HL-60/S4 treated with phorbol 12-myristate 13-acetate at 8.2 ng/mL for 4 days and 3 days (cell line): ENCODE measurements around the gene ABCA13.

Experiments
- in situ Hi-C: fragments of 300-500 bp; cut with MboI; formaldehyde crosslinking; loops from 2 replicates; pipeline ENCODE4 v1.15.0; 2022; ENCODE audit warnings: low sequenced_read_pairs

The ABCA13 gene

DNA sequence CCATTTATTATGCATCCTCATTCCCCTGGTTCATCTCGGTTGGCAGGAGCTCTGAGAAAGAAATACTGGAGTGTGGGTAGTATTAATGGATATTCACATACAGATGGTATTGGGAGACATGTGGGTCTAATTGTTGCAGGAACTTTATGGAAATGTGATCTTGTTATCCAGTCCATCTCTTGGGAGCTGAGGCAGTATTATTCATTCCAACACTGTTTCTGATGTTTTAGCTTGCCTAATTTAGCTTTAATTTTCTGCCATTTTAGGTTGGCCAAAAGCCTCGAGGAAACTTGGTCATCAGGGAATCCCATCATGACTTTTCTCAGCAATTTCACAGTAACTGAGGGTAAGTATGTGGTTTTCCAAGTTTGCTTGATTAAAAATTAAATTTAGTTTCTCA is 125.7 kb downstream of the ABCA13 start:
- in situ Hi-C loops: no loop called here

DNA sequence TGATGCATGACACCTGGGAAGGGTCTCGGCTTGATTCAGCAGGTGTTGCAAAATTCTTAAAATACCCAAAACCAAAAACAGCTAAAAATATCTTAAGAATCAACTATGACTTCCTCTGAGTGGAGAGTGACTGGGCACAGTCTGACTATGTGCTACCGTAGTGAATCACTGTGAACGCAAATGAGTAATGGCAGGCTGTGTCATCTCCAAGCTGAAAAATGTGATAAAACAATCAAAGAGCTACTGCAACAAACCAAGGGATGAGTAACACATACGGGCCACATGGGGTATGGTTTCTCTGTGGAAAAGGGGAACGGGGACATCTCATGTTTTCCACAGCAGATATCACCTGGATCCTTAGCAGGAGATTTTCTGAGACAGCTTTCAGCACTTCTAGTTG is 127.5 kb downstream of the ABCA13 start:
- in situ Hi-C loops: no loop called here

DNA sequence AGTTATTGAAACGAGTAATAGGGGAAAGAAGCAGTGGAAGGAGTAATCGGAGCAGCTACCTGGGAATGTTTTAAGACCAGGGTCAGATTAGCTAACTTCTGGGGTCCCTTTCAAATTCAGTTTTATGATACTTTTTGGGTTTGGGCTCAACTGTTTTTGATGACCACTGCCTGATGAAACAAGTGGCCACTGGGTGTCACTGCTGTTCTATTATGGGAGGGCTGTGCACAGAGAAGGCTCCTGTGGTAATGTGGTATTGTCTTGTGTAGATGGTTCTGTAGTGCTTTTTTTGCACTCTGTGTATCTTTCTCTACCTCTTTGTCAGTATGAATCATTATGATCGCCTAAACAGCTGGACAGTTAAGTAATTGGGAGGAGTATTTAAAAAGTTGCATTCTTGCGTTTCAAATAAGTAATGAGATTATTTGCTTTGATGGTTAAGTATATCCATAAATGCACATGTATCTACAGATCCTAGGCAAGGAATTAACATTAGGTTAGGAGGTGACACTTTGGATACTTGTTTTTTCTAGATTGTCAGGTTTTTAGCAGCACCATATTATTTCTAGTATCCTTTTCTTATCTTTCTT is 128.4 kb downstream of the ABCA13 start:
- in situ Hi-C loops: no loop called here

DNA sequence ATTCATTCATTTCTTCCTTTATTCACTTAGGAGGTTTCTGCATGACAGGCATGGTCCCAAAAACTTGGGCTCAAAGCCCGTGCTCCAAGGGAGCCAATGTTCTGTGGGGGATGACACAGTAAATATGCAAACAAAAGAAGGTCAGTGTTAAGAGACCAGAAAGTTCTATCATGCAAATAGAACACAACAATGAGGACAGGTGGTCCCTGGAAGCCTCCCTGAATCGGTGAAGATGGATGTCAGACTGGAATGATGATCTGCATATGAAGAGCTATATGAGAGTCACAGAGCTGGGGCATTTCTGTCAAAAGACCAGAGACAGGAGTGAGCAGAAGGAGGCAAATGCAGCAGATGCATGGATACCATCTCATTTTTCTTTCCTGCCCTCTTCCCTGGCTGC is 129.0 kb downstream of the ABCA13 start:
- in situ Hi-C loops: no loop called here

GRCh38 chr7:48301201-48301600 is 129.9 kb downstream of the ABCA13 start:
- in situ Hi-C loops: no loop called here

GRCh38 chr7:48304641-48305040 is 133.4 kb downstream of the ABCA13 start:
- in situ Hi-C loops: no loop called here

GRCh38 chr7:48305661-48306060 is 134.4 kb downstream of the ABCA13 start:
- in situ Hi-C loops: no loop called here

DNA sequence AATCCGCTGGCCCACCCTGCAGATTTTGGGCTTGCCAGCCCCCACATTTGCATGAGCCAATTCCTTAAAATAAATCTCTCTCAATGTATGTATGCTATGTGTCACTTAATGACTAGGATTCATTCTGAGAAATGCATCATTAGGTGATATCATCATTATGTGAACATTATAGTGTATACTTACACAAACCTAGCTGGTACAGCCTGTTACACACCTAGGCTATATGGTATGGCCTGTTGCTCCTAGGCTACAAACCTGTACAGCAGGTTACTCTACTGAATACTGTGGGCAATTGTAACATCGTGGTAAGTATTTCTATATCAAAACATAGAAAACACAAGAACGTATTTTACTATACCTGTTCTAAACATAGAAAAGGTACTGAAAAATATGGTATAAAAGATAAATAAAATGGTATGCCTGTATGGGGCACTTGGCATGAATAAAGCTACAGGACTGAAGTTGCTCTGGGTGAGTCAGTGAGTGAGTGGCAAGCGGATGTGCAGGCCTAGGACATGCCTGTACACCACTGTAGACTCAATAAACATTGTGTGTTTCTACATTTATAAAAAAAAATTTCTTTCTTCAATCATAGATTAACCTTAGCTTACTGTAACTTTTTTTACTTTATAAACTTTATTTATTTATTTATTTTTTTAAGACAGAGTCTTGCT is 135.9 kb downstream of the ABCA13 start:
- in situ Hi-C loops: no loop called here

GRCh38 chr7:48309720-48310119 is 138.5 kb downstream of the ABCA13 start:
- in situ Hi-C loops: no loop called here

DNA sequence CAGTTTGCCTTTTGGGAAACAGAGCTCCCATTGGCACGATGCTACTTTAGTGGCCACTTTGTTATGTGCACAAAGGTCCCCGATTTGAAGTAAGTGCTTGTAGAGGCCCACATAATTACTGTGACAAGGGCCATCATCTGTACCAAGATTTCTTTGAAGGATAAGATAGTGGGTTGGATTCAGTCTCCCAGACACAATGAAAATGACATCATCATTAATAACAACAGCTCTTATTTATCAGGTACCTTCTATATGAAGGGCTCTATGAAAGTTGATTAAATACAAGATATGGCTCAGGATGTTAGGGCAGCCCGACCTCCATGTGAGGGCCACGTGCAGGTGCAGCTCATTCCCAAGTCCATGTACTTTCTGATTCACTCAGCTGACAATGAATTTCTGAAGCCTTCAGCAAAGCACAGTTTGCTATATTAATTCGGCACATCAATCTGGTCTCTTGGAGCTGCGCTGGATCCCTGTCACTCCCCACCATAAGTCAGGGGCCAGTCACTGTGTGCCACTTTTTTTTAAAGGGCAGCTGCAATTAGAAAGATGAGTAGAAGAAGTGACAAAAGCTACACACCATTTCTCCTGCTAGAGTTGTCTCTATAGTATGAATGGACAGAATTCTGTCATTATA is 140.3 kb downstream of the ABCA13 start:
- in situ Hi-C loops: no loop called here

GRCh38 chr7:48312151-48312550 is 140.9 kb downstream of the ABCA13 start:
- in situ Hi-C loops: no loop called here

DNA sequence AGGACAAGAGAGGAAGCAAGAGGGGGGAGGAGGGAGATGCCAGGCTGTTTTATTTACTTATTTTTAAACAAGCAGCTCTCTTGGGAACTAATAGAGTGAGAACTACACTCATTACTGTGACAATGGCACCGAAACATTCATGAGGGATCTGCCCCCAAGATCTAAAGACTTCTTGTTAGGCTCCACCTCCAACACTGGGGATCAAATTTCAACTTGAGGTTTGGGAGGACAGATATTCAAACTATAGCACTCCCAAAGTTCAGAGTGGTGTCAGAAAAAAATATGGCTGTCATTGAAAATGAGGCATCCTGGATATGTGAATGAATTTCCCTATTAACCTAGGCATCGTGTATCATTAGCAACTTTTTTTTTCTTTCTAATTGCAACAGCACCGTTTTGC is 145.5 kb downstream of the ABCA13 start:
- in situ Hi-C loops: no loop called here

DNA sequence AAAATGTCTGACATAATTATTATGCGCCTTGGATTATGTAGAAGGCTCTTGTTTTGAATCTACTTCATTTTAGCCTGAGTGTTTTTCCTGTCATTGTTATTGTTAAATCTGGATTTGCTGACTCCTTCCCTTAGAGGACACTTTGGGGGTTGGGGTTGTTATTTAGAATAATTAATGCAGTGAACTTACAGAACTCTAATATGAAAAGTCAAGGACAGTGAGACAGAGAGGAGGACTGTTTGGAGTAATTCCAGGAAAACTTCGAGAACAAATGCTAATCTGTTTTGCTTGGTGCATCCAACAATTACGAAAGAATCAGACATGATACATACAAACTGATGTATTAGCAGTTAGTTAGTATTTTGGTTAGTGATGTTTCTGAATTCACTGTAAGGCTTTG is 146.1 kb downstream of the ABCA13 start:
- in situ Hi-C loops: no loop called here

DNA sequence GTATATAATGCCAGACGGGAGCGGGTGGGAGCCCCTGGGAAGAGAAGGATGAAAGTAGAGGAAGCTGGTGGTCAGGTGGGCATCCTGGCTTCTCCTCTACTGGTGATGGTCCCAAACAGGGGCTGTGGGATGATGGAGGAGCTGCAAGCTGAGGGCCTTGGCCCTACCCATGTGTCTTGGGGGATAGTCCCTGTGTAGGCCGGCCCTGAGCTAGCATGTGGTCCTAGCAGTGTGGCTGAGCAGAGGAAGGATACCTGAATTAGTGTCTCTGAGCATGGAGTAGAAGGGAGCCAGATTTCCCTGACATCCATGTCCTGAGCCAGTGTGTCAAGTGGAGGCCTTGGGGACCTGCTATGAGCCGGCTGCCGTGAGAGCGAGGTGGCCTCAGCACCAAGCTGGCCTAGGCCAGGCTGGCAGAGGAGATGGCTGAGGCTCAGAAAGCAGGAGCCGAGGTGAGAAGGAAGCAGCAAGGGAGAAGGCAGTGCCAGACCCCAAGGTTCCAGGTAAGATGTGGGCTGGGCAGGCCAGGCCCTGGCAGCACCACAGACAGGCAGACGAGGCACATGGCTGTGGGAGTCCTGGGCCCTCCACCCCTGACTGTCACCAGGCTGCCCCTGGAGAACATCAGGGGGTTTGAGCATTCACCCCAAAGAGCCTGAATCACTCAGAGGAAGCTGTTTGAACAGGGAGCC is 150.2 kb downstream of the ABCA13 start:
- in situ Hi-C loops: no loop called here

DNA sequence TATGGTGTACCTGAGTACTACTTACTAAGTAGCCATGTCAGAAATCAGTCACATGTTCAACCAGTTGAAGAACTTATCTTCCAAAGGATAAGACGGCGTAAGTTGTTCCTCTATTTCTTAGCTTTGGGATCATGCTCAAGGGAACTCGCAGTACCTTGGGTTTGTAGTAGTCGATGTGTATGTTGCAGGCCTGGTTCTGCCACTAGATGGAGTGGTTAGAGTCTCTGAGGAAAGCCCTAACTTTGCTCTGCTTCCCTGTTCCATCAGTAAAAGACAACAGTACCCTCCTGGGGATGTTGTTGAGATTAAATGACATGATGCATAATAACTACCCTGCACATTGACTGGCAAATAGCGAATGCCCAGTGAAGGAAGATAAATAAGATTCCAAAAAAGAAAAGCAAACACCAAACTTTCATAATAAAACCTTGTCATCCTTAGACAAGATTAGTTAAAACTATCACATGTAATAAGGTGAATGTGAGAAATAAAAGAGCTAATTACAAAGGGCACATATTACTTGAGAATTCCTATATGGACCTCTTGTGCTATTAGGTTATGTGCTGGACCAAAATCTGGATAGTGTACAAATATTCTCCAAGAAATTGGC is 165.9 kb downstream of the ABCA13 start:
- in situ Hi-C loops: no loop called here

DNA sequence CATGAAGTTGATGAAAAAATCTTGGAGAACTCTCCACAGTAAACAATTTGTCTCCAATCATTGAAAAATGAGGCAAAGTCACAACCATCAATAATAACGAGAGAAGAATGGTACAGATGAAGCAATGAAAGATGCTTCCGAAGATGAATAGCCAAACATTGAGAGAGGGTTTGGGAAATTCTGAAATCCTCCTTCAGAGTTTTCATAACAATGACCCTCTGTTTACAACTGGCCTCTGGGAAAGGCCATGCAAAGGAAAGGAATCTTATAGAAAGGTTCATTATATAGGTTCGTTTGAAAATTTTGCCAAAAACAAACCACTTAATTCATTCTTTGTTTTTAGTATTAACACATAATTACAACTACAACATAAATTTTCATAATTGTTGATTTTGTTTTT is 166.5 kb downstream of the ABCA13 start:
- in situ Hi-C loops: no loop called here

GRCh38 chr7:48347230-48347825 is 176.1 kb downstream of the ABCA13 start:
- in situ Hi-C loops: no loop called here

GRCh38 chr7:48350515-48350914 is 179.3 kb downstream of the ABCA13 start:
- in situ Hi-C loops: no loop called here

DNA sequence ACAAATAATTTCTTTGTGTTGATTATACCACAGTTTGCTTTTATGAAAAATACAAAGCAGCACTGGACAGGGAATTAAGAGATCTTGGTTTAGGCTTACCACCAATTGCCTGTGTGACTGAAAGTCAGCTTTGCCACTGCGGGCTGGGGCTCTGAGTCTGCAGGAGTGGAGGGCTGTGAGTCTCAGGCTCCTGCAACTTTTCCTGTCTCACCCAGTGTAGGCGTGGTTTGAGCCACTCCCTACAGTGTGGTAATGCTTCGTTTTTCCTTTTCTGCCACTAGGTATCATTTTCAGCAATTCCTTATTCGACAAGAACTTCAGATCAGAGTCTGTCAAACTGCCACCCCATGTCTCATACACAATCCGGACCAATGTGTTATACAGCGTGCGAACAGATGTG is 180.6 kb downstream of the ABCA13 start:
- in situ Hi-C loops: no loop called here

GRCh38 chr7:48355346-48355745 is 184.1 kb downstream of the ABCA13 start:
- in situ Hi-C loops: no loop called here

DNA sequence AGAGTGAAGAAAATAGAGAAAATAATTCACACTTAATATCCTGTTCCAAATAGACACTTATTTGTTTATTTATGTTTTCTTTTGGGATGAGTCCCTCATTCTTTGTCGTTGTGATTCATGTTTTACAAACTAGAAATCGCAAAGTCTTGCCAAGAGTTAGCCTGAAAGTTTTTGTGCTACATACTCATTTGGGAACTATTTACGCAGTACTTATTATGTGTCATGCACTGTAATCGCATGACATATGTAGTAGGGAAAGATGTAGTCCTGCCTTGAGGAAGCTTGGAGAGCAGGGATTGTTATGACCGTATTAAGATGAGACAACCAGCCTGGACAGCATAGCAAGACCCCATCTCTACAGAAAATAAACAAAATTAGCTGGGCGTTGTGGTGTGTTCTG is 189.3 kb downstream of the ABCA13 start:
- in situ Hi-C loops: no loop called here
